ENCODE results near the gene LRBA.

The LRBA gene

DNA sequence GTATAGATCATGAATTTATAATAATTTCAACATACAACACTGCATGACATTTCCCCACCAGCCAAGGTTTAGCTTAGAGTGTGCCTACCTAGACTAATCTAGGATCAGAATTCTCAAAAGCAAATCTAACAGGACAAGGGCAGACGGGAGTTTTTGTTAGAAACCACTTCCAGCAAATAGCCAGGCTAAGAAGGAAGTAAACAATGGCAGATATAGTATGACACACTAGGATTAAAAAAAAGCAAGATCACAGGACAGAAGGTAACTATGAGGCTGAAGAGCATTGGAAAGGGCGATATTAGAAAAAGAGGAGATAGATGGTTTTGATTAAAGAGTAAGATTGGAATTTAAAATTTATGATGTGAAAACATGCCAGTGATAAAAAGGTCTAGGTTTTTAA, 124.8 kb downstream of the LRBA start:
- Histone ChIP-seq H3K36me3 (ENCODE audit: insufficient read depth, low read length) (peaks cover 20% of the 10 kb centered on the region; the same call in 1 of the 2 replicates), H2AFZ (ENCODE audit: low read length) (no peak overlapping the region), H3K27me3 (ENCODE audit: insufficient read depth, low read length) (no peaks in the 10 kb centered on the region), H3K9ac (ENCODE audit: low read length) (no peak overlapping the region), H3K9me2 (ENCODE audit: low read depth, low read length) (no peaks in the 10 kb centered on the region), H3F3A (ENCODE audit: insufficient read depth, low read length) (no peaks in the 10 kb centered on the region), H3K4me1 (ENCODE audit: insufficient read depth, low read length, severe bottlenecking) (peaks cover 3% of the 10 kb centered on the region), H4K20me1 (ENCODE audit: insufficient read depth, low read length) (no peaks in the 10 kb centered on the region), H3K4me3 (ENCODE audit: low read depth, low read length, poor library complexity, severe bottlenecking) (no peak overlapping the region), H3K9me3 (ENCODE audit: low read length) (no peaks in the 10 kb centered on the region), H3K4me2 (ENCODE audit: low read length) (no peak overlapping the region), H3K27ac (ENCODE audit: low read depth, low read length, poor library complexity, severe bottlenecking) (no peak overlapping the region), H3K79me2 (ENCODE audit: insufficient read depth, low read length) (no peaks in the 10 kb centered on the region)
- TF ChIP-seq, protein P1, sequence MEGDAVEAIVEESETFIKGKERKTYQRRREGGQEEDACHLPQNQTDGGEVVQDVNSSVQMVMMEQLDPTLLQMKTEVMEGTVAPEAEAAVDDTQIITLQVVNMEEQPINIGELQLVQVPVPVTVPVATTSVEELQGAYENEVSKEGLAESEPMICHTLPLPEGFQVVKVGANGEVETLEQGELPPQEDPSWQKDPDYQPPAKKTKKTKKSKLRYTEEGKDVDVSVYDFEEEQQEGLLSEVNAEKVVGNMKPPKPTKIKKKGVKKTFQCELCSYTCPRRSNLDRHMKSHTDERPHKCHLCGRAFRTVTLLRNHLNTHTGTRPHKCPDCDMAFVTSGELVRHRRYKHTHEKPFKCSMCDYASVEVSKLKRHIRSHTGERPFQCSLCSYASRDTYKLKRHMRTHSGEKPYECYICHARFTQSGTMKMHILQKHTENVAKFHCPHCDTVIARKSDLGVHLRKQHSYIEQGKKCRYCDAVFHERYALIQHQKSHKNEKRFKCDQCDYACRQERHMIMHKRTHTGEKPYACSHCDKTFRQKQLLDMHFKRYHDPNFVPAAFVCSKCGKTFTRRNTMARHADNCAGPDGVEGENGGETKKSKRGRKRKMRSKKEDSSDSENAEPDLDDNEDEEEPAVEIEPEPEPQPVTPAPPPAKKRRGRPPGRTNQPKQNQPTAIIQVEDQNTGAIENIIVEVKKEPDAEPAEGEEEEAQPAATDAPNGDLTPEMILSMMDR (IDR thresholded peaks at IDR 0.05; ENCODE audit: low read length) = no peak
- no peak for TF ChIP-seq EZH2 (IDR thresholded peaks at IDR 0.05; ENCODE audit: borderline replicate concordance, low read length)

DNA sequence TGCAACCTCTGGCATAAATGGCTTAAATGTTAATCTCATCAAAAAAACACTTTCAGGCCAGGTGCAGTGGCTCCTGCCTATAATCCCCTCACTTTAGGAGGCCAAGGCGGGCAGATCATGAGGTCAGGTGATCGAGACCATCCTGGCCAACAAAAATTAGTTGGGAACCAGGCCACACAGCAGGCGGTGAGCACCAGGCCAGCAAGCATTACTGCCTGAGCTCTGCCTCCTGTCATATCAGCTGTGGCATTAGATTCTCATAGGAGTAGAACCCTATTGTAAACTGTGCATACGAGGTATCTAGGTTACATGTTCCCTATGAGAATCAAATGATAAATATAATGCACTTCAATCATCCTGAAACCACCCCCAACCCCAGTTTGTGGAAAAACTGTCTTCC, 125.8 kb downstream of the LRBA start:
- H3K36me3 ChIP-seq (ENCODE audit: insufficient read depth, low read length) = peaks cover 20% of the 10 kb centered on the region; the same call in 1 of the 2 replicates
- H3K27me3 ChIP-seq (ENCODE audit: insufficient read depth, low read length) = no peaks in the 10 kb centered on the region
- no peak overlapping the region for H3K9ac ChIP-seq (ENCODE audit: low read length)
- no peaks in the 10 kb centered on the region for H3K9me3 ChIP-seq (ENCODE audit: low read length)
- H3K4me3 ChIP-seq (ENCODE audit: low read depth, low read length, poor library complexity, severe bottlenecking) = no peak overlapping the region
- no peak overlapping the region for H3K4me2 ChIP-seq (ENCODE audit: low read length)
- H3K9me2 ChIP-seq (ENCODE audit: low read depth, low read length) = no peaks in the 10 kb centered on the region
- no peaks in the 10 kb centered on the region for H4K20me1 ChIP-seq (ENCODE audit: insufficient read depth, low read length)
- H3K79me2 ChIP-seq (ENCODE audit: insufficient read depth, low read length) = no peaks in the 10 kb centered on the region
- H3K4me1 ChIP-seq (ENCODE audit: insufficient read depth, low read length, severe bottlenecking) = peaks cover 6% of the 10 kb centered on the region
- no peak for TF ChIP-seq EZH2 (IDR thresholded peaks at IDR 0.05; ENCODE audit: borderline replicate concordance, low read length)
- TF ChIP-seq, protein P1 (IDR thresholded peaks at IDR 0.05; ENCODE audit: low read length) = no peak
- no peak overlapping the region for H2AFZ ChIP-seq (ENCODE audit: low read length)
- no peak overlapping the region for H3K27ac ChIP-seq (ENCODE audit: low read depth, low read length, poor library complexity, severe bottlenecking)
- no peaks in the 10 kb centered on the region for H3F3A ChIP-seq (ENCODE audit: insufficient read depth, low read length)

DNA sequence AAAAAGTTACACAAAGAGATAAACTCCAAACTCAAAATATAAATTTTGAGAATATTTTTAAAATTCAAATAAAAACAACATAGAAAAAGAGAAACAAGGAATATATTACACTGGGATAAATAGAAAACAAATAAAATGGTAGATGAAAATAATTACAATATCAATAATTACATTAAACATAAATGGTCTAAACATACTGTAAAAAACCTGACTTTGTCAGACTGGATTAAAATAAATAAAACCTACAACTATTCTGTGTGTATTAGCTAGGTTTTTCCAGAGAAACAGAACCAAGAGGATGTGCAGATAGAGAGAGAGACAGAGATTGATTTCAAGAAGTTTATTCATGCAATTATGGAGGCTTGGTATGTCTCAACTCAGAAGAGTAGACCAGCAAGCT, 126.5 kb downstream of the LRBA start:
- no peaks in the 10 kb centered on the region for H3K9me3 ChIP-seq (ENCODE audit: low read length)
- TF ChIP-seq EZH2 (IDR thresholded peaks at IDR 0.05; ENCODE audit: borderline replicate concordance, low read length) = no peak
- TF ChIP-seq, protein P1 (IDR thresholded peaks at IDR 0.05; ENCODE audit: low read length) = no peak
- no peaks in the 10 kb centered on the region for H3F3A ChIP-seq (ENCODE audit: insufficient read depth, low read length)
- H3K36me3 ChIP-seq (ENCODE audit: insufficient read depth, low read length) = peaks cover 16% of the 10 kb centered on the region; the same call in 1 of the 2 replicates
- no peaks in the 10 kb centered on the region for H3K79me2 ChIP-seq (ENCODE audit: insufficient read depth, low read length)
- no peaks in the 10 kb centered on the region for H4K20me1 ChIP-seq (ENCODE audit: insufficient read depth, low read length)
- H3K27ac ChIP-seq (ENCODE audit: low read depth, low read length, poor library complexity, severe bottlenecking) = no peak overlapping the region
- H3K9ac ChIP-seq (ENCODE audit: low read length) = no peak overlapping the region
- no peaks in the 10 kb centered on the region for H3K27me3 ChIP-seq (ENCODE audit: insufficient read depth, low read length)
- no peak overlapping the region for H2AFZ ChIP-seq (ENCODE audit: low read length)
- H3K4me1 ChIP-seq (ENCODE audit: insufficient read depth, low read length, severe bottlenecking) = peaks cover 6% of the 10 kb centered on the region
- H3K4me2 ChIP-seq (ENCODE audit: low read length) = no peak overlapping the region
- H3K4me3 ChIP-seq (ENCODE audit: low read depth, low read length, poor library complexity, severe bottlenecking) = no peak overlapping the region
- H3K9me2 ChIP-seq (ENCODE audit: low read depth, low read length) = no peaks in the 10 kb centered on the region

All from OCI-LY1 (cell line).